PC-9 (cell line): ENCODE results near the gene RASIP1.

Experiments used
- CTCF ChIP-seq: fragments of 200-600 bp; sonication (generic); conservative IDR thresholded peaks from 2 replicates; pipeline ENCODE4 v1.6.1; 2017; ENCODE audit warnings: mixed run types, antibody characterized with exemption, mild to moderate bottlenecking, moderate library complexity
- EZH2 ChIP-seq: fragments of 200-600 bp; sonication (generic); IDR thresholded peaks from 2 replicates; pipeline ENCODE4 v1.8.0; 2017; ENCODE audit warnings: antibody characterized with exemption, low read depth

GRCh38 chr19:48745208-48745995 is 5.0 kb upstream of the RASIP1 start:
- TF ChIP-seq CTCF: no peak
- TF ChIP-seq EZH2: no peak
